Measurements from ENCODE around the gene CDK11B.

GRCh38 chr1:1630965-1631781 lies 27.6 kb downstream of the CDK11B start:
- TF ChIP-seq CTCF (IDR thresholded peaks at IDR 0.05; ENCODE audit: insufficient read depth, low read length) = no peak
- TF ChIP-seq GABPA (IDR thresholded peaks at IDR 0.05; ENCODE audit: low read depth) = no peak
- no peak for TF ChIP-seq REST (IDR thresholded peaks at IDR 0.05; ENCODE audit: insufficient replicate concordance, low read depth)

All from HL-60 (cell line).